Measurements from ENCODE around the gene DDIT3.
"Not testable (repeated sequence)": the region's sequence is repeated elsewhere in the genome, so short reads cannot be mapped to it uniquely, and the experiment has no call there.

GRCh38 chr12:57502311-57502969, 17.9 kb downstream of the DDIT3 start:
- TF ChIP-seq CTCF (conservative IDR thresholded peaks at IDR 0.05); EZH2 (IDR thresholded peaks at IDR 0.05; ENCODE audit: low read depth): not testable (repeated sequence)
